HG03135 (cell line): Measurements from ENCODE around the gene GGCT.
A peak's percentile ranks its signal among the peaks of the same experiment; 100 is the strongest.

ENCODE experiments used
- ATAC-seq: cut with Tn5 transposase; IDR thresholded peaks from one replicate; pipeline ENCODE4 v1.9.1; 2021; ENCODE audit warnings: mild to moderate bottlenecking, moderate library complexity; ENCODE audit not compliant: unreplicated experiment

GGCT gene

GRCh38 chr7:30479202-30480120 is 25.2 kb downstream of the GGCT start:
- ATAC-seq: peak; percentile 42

GRCh38 chr7:30478349-30479201 is 26.1 kb downstream of the GGCT start, which contains the start of gene NOD1:
NOD1 (minus strand) TSS chr7:30478784; CDS start chr7:30456921, 21,863 bp downstream.
- peak; percentile 87 for ATAC-seq

GRCh38 chr7:30476459-30477145 is 28.0 kb downstream of the GGCT start:
- ATAC-seq: no peak

GRCh38 chr7:30475580-30475979 is 29.0 kb downstream of the GGCT start:
- no peak for ATAC-seq

DNA sequence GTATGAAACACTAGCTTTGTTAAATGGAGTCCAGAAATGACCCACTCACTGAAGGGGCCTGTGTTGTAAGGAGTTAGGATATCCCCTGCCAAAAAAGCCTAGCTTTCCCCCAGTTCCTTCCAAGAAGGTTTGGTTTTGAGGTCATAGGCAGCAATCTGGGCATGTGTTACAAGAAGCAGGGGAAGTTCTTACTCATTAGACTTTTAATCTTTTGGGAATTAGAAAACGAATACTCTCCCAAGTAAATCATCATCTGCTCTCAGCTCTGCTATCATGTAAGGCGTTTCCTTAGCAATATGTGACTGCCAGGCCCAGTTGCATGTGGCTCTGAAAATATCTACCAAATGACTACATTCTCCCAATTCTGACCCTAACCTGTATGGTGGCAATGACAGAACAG is 29.7 kb downstream of the GGCT start:
- ATAC-seq: no peak

DNA sequence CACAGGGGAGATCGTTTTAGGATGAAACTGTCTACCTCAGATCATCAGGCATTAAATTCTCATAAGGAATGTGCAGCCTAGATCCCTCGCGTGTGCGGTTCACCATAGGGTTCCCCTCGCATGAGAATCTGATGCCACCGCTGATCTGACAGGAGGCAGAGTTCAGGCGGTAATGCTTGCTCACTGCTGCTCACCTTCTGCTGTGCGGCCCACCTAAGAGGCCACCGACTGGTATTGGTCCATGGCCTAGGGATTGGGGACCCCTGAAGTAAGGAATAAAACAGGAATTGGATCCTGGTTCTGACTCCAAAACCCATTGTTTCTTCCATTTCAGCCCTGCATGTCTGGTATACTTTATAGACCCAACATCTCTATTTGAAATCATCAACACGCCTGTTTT is 30.1 kb downstream of the GGCT start:
- ATAC-seq: no peak

DNA sequence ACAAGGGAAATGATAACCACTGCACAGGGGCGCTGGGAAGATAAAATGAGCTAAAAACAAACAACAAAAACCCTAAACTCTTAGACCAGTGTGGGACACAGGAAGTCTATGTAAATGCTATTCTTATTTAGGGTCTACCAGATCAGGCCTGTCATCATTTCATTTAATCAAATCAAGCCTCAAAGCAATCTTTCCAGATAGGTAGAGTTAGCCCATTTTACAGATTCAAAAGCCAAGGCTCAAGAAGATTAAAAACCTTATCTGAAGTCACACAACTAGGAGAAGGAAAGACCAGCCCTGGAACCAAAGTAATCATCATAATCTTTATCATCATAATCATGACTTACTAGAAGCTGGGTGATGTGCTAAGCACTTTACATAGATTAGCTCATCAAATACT is 30.7 kb downstream of the GGCT start:
- no peak for ATAC-seq

GRCh38 chr7:30472784-30473775 is 31.5 kb downstream of the GGCT start:
- ATAC-seq: no peak

DNA sequence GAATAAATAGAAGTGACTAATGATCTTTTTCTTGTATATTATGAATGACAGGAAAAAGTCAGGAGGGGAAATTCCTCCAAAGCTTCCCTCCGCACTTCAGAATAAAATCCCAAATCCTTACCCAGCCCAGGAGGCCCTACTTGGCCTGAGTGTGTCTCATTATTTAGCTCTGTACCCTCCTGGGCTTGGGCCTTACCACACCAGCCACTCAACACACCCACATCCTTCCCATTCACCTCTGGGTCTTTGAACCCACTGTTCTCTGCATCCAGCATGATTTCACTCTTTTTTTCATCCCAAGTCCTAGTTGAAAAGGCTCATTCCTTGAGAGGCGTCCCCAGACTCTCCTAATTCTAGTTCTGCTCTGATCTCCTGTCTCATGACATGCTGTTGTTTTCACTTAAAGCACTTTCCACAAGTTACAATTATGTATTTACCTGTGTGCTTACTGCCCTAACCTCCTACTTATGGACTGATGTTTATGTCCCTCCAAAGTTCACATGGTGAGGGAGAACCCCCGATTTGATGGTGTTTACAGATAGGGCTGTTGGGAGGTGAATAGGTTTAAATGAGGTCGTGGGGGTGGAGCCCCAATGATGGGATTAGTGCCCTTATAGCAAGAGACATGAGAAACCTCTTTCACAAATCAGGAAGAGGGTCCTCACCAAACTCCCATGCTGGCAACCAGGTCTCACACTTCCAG is 32.4 kb downstream of the GGCT start:
- ATAC-seq: no peak

DNA sequence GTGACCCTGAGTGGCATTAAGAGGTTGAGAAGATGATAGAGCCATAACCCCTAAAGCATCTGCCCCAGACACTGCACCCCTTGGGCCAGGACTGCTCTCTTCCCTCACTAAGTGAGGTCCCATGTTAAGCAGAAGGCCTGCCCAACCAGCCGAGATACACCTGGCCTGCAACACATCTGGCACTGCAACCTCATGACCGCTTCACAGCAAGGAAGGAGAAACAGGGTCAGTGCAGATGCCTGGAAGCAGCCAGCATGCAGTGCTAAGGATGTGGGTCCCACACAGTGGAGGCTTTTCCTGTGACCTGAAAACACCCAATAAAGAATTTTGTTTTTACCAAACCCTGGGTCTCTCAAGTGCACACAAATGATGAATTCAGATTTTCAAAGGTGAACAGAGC is 33.4 kb downstream of the GGCT start:
- no peak for ATAC-seq

DNA sequence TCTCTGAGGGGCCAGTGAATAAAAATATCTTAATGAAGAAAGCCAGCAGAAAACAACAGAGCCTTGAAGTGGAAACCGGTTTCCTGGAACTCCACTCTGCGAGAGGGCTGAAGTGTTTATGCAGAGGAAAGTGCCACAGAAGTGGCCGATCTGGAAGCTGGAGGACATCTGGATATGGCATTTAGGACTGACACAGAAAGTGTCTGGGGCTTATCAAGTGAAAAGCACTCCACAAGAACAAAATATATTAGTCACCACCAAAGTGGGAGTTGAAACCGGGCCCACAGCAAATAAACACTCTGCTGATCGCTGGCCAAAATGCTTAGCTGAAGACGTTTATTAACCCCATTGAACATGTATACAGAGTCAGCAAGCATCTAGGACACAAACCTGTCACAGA is 33.9 kb downstream of the GGCT start:
- ATAC-seq: no peak

DNA sequence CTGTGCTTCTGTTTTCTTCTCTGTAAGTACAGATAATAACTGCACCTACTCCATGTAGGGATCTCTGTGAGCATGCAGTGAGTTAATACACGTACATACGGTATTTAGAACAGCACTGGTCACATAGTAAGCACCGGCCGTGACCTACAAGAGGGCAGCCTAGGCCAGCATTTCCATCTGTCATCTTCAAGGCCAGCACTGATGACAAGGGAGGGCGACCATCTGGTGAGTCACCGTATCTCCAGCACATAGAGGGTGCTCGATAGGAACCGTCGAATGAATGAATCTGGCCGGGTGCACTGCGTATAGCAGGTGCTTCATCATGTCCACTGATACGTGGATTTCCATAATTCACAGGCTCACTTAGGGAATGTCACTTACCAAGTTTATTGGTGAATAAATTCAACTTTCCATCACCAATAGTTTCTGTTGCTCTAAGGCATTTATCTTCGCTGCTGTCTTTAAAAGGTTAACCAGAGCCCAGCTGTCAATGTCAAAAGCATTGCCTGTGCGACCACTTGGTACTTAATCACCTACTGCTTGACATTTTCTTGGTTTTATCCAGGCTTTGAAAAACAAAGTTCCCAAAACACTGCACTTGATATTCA is 34.4 kb downstream of the GGCT start:
- ATAC-seq: no peak

- ATAC-seq: no peak
These were observed 35.3 kb downstream of the GGCT start for GRCh38 chr7:30469303-30469702.

DNA sequence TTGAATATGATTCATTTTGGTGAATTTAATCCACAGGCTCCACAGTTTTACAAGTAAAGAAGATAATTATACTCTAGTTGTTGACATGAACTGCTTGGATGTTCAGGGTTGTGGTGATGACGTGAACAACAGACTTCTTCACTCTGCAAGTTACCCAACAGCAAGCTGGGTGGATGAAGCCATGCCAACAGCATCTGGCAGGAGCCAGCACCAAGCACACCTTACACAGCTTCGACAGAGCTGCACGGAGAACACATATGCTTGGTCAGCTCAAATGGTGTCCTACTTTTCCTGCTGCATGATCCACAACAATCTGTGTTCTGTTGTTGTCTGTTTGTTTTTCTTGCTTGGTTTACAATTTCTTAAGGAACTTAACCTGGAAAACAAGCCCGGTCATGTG is 35.8 kb downstream of the GGCT start:
- no peak for ATAC-seq

DNA sequence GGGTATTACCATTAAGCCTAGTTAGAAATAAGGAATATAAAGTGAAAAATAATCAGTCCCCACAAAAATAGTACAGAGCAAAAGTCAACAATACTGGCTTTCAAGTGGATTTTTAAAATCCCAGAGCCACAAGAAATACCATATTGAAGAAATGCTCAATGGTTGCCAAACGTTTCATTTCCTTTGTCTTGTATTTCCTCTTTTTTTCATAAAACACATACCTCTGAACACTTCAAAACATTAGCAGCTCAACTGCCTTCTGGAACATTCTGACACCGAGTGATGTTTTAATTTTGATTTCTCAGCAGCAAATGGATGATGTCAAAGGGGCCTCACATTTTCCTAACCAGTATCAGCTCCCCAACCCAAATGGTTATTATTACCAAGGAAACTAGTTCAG is 36.6 kb downstream of the GGCT start:
- ATAC-seq: no peak

- no peak for ATAC-seq
These were observed 37.4 kb downstream of the GGCT start for GRCh38 chr7:30467271-30467670.

DNA sequence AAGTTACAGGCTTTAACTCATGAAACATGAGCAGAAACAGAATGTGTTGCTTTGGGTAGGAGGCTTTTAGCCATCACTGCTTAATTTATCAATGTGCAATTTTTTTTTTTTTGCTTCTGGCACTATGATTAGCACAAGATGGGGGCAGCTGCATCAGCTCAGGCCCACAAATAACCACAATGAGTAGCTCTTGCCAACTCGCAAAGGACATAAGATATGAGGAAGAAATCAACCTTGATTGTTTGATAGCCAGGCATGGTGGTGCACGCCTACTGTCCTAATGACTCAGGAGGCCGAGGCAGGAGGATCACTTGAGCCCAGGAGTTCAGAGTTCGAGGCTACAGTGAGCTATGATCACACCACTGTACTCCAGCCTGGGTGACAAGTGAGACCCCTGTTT is 38.4 kb downstream of the GGCT start:
- ATAC-seq: no peak

DNA sequence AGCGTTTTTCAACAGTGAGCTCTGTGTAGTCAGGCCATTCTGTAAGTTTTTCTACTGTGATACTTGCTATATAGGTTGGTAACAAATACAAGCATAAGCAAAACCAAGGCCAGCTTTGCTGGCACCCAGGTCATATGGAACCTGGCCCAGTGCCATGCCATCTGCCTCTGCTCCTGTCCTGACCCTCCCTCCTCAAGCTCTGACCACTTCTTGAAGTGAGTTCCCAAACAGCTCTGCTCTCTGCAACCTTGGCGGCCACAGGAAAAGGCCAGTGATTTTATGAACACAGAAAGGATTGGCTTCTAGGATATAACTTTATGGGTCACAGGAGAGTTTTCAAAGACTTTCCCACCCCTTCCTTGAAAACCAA is 38.8 kb downstream of the GGCT start:
- ATAC-seq: no peak
